Hepatocyte (in vitro differentiated cells): ENCODE data around the gene QDPR. TPM values are rescaled to one million over a fixed set of nuclear protein-coding genes. Genes with fewer than 3 reads are reported as not detected.

ENCODE experiments used
- DNase-seq: peaks from one replicate; pipeline ENCODE4 v3.0.0-alpha.2; 2016; ENCODE audit warnings: low spot score
- H2AFZ ChIP-seq: fragments of 200-600 bp; sonication (generic); 2 replicates; pipeline ENCODE4 v1.6.0; 2016; ENCODE audit warnings: antibody characterized with exemption, mild to moderate bottlenecking
- H3K27ac ChIP-seq: fragments of 200-600 bp; sonication (generic); 2 replicates; pipeline ENCODE4 v1.5.1; 2016; ENCODE audit warnings: mild to moderate bottlenecking
- H3K27me3 ChIP-seq: fragments of 200-600 bp; sonication (generic); 2 replicates; pipeline ENCODE4 v1.6.1; 2016
- H3K36me3 ChIP-seq: fragments of 200-600 bp; sonication (generic); replicated peaks from 2 replicates; pipeline ENCODE4 v1.5.1; 2016; ENCODE audit warnings: low read depth; ENCODE audit not compliant: insufficient read depth
- H3K4me1 ChIP-seq: fragments of 200-600 bp; sonication (generic); 2 replicates; pipeline ENCODE4 v1.5.1; 2016; ENCODE audit warnings: mild to moderate bottlenecking, moderate library complexity; ENCODE audit not compliant: insufficient read depth
- H3K4me2 ChIP-seq: fragments of 200-600 bp; sonication (generic); 2 replicates; pipeline ENCODE4 v1.6.0; 2016
- H3K4me3 ChIP-seq: fragments of 200-600 bp; sonication (generic); 2 replicates; pipeline ENCODE4 v1.5.1; 2016; ENCODE audit warnings: mild to moderate bottlenecking
- H3K79me2 ChIP-seq: fragments of 200-600 bp; sonication (generic); 2 replicates; pipeline ENCODE4 v1.6.0; 2017; ENCODE audit warnings: mild to moderate bottlenecking
- H3K9me2 ChIP-seq: fragments of 200-600 bp; sonication (generic); replicated peaks from 2 replicates; pipeline ENCODE4 v1.6.0; 2017; ENCODE audit warnings: mild to moderate bottlenecking; ENCODE audit not compliant: insufficient read depth
- H3K9me3 ChIP-seq: fragments of 200-600 bp; sonication (generic); 2 replicates; pipeline ENCODE4 v1.5.1; 2016; ENCODE audit warnings: low read depth, mild to moderate bottlenecking
- H4K20me1 ChIP-seq: fragments of 200-600 bp; sonication (generic); 2 replicates; pipeline ENCODE4 v1.6.0; 2016; ENCODE audit warnings: mild to moderate bottlenecking; ENCODE audit not compliant: insufficient read depth, poor library complexity, severe bottlenecking
- CTCF ChIP-seq: fragments of 200-600 bp; sonication (generic); IDR thresholded peaks from 2 replicates; pipeline ENCODE4 v1.5.1; 2016; ENCODE audit warnings: antibody characterized with exemption, mild to moderate bottlenecking; ENCODE audit not compliant: poor library complexity
- EZH2 ChIP-seq: fragments of 200-600 bp; sonication (generic); IDR thresholded peaks from 2 replicates; pipeline ENCODE4 v1.6.1; 2016; ENCODE audit warnings: antibody characterized with exemption, mild to moderate bottlenecking, borderline replicate concordance
- EZH2phosphoT487 ChIP-seq: fragments of 200-600 bp; sonication (generic); IDR thresholded peaks from one replicate; pipeline ENCODE4 v1.6.1; 2018; ENCODE audit warnings: antibody characterized with exemption, mild to moderate bottlenecking, low read depth, moderate library complexity; ENCODE audit not compliant: unreplicated experiment, severe bottlenecking
- WGBS: methylation state at CpG from one replicate; pipeline ENCODE4 v1.1.6; 2016; ENCODE audit warnings: low lambda C conversion rate; ENCODE audit errors: missing lambda C conversion rate; 5-methylcytosine and 5-hydroxymethylcytosine counted together
- polyA plus RNA-seq: library from polyadenylated mRNA; unstranded; fragments of >200 nt; fragmentation: Nextera tagmentation; extraction: Ambion mirVana; gene quantifications from 2 replicates; pipeline ENCODE4 v1.2.1, GENCODE V29; 2016
- total RNA-seq: library from RNA; depleted of rRNA; stranded (reverse); fragments of >200 nt; gene quantifications from 2 replicates; pipeline ENCODE4 v1.2.3, GENCODE V29; 2014

QDPR gene
- total and polyA plus RNA-seq, 2 experiments from 2014 or later = 56.2 to 70.3 TPM

- Histone ChIP-seq H4K20me1 (no peaks in the 10 kb centered on the region), H3K9me2 (no peaks in the 10 kb centered on the region), H3K36me3 (no peaks in the 10 kb centered on the region), H2AFZ (no peak overlapping the region), H3K9me3 (no peaks in the 10 kb centered on the region), H3K4me2 (no peak overlapping the region), H3K4me3 (no peak overlapping the region), H3K27me3 (no peaks in the 10 kb centered on the region), H3K4me1 (no peaks in the 10 kb centered on the region), H3K79me2 (no peaks in the 10 kb centered on the region), H3K27ac (no peak overlapping the region)
- no peak for DNase-seq
- 79% methylated on average over 4 of the region's 4 CpGs for WGBS
- TF ChIP-seq EZH2 (no peak), CTCF (no peak)
These were observed 42.7 kb upstream of the QDPR start for GRCh38 chr4:17554568-17554967.

- no peaks in the 10 kb centered on the region for H3K27me3 ChIP-seq
- H3K9me2 ChIP-seq = no peaks in the 10 kb centered on the region
- 25% methylated on average over 5 of the region's 5 CpGs for WGBS
- no peaks in the 10 kb centered on the region for H3K4me1 ChIP-seq
- H3K4me3 ChIP-seq = no peak overlapping the region
- no peak overlapping the region for H3K4me2 ChIP-seq
- no peak overlapping the region for H3K27ac ChIP-seq
- DNase-seq = no peak
- no peaks in the 10 kb centered on the region for H3K79me2 ChIP-seq
- no peak overlapping the region for H2AFZ ChIP-seq
- H3K36me3 ChIP-seq = no peaks in the 10 kb centered on the region
- TF ChIP-seq EZH2 (no peak), EZH2phosphoT487 (no peak), CTCF (no peak)
- H3K9me3 ChIP-seq = no peaks in the 10 kb centered on the region
- no peaks in the 10 kb centered on the region for H4K20me1 ChIP-seq
These were observed 40.5 kb upstream of the QDPR start for GRCh38 chr4:17552427-17552826.

GRCh38 chr4:17550549-17550948 is 38.7 kb upstream of the QDPR start:
- no peaks in the 10 kb centered on the region for H3K9me3 ChIP-seq
- WGBS = 79% methylated on average over 3 of the region's 3 CpGs
- H3K27me3 ChIP-seq = no peaks in the 10 kb centered on the region
- H2AFZ ChIP-seq = no peak overlapping the region
- no peak overlapping the region for H3K4me2 ChIP-seq
- no peaks in the 10 kb centered on the region for H3K4me1 ChIP-seq
- no peak overlapping the region for H3K27ac ChIP-seq
- no peak overlapping the region for H3K4me3 ChIP-seq
- H3K9me2 ChIP-seq = no peaks in the 10 kb centered on the region
- DNase-seq = no peak
- H3K36me3 ChIP-seq = no peaks in the 10 kb centered on the region
- no peaks in the 10 kb centered on the region for H4K20me1 ChIP-seq
- no peaks in the 10 kb centered on the region for H3K79me2 ChIP-seq
- no peak for TF ChIP-seq CTCF
- TF ChIP-seq EZH2 = no peak
- TF ChIP-seq EZH2phosphoT487 = no peak

- Histone ChIP-seq H3K9me2 (no peaks in the 10 kb centered on the region), H3K9me3 (no peaks in the 10 kb centered on the region), H3K79me2 (no peaks in the 10 kb centered on the region), H4K20me1 (no peaks in the 10 kb centered on the region), H3K4me2 (no peak overlapping the region), H3K27ac (no peak overlapping the region), H2AFZ (no peak overlapping the region), H3K4me3 (no peak overlapping the region), H3K36me3 (no peaks in the 10 kb centered on the region), H3K27me3 (no peaks in the 10 kb centered on the region), H3K4me1 (no peaks in the 10 kb centered on the region)
- DNase-seq = no peak
- no peak for TF ChIP-seq CTCF
- TF ChIP-seq EZH2 = no peak
- no peak for TF ChIP-seq EZH2phosphoT487
- WGBS = 88% methylated on average over 12 of the region's 12 CpGs
These were observed 34.8 kb upstream of the QDPR start for GRCh38 chr4:17546678-17547077.
